Naive thymus-derived CD4-positive, alpha-beta T cell (primary cell): ENCODE results near the gene ANO5. TPM values are rescaled to one million over a fixed set of nuclear protein-coding genes. Genes with fewer than 3 reads are reported as not detected.

Experiments used
- ATAC-seq: fragments of 150-1000 bp; cut with Tn5 transposase; 2 replicates; pipeline ENCODE4 v1.10.0; 2021; ENCODE audit warnings: mild to moderate bottlenecking, moderate library complexity
- CTCF ChIA-PET: fragments of 350-600 bp; sonication (Branson Sonifier 250); formaldehyde crosslinking; loops from one replicate; lab custom pipeline; 2021; ENCODE audit warnings: antibody characterized with exemption; lab: Charles Lee
- POLR2A ChIA-PET: fragments of 350-600 bp; sonication (Branson Sonifier 250); formaldehyde crosslinking; loops from one replicate; lab custom pipeline; 2021; ENCODE audit warnings: antibody characterized with exemption, inconsistent platforms; lab: Charles Lee
- DNase-seq, 9 donors: peaks; one replicate each; pipeline versions ENCODE4 v3.0.0 to v3.0.0-alpha.2; 2020 to 2022; ENCODE audit warnings: mixed read lengths in 1 of 9
- H3K27ac ChIP-seq: one replicate; pipeline ENCODE4 v1.7.0; 2013; ENCODE audit warnings: mild to moderate bottlenecking, low read depth, low read length, moderate library complexity
- H3K27me3 ChIP-seq, 2 donors: one replicate each; pipeline ENCODE4 v1.7.0; 2013; ENCODE audit warnings: low read length in 2 of 2, mild to moderate bottlenecking in 2 of 2, moderate library complexity in 2 of 2; ENCODE audit not compliant: control insufficient read depth in 2 of 2, insufficient read depth in 2 of 2
- H3K36me3 ChIP-seq, 3 experiments: 1 replicate in 2 of 3; 2 replicates in 1 of 3; pipeline ENCODE4 v1.7.0; 2013; ENCODE audit warnings: low read length in 3 of 3, mild to moderate bottlenecking in 3 of 3, moderate library complexity in 1 of 3; ENCODE audit not compliant: insufficient read depth in 3 of 3, control insufficient read depth in 2 of 3
- H3K4me1 ChIP-seq, 2 donors: one replicate each; pipeline ENCODE4 v1.7.0; 2013; ENCODE audit warnings: low read length in 2 of 2, mild to moderate bottlenecking in 2 of 2, moderate library complexity in 1 of 2; ENCODE audit not compliant: control insufficient read depth in 2 of 2, insufficient read depth in 2 of 2
- H3K4me3 ChIP-seq: 2 replicates; pipeline ENCODE4 v1.7.0; 2013; ENCODE audit warnings: mild to moderate bottlenecking, low read length
- H3K9me3 ChIP-seq, 3 experiments: 1 replicate in 2 of 3; 2 replicates in 1 of 3; pipeline ENCODE4 v1.7.0; 2013; ENCODE audit warnings: low read length in 3 of 3; ENCODE audit not compliant: control insufficient read depth in 2 of 3
- H3K27ac Mint-ChIP-seq, 9 donors: one replicate each; pipeline ENCODE4 v1.8.0; 2020 to 2022; ENCODE audit warnings: mixed read lengths in 9 of 9, mild to moderate bottlenecking in 8 of 9, moderate library complexity in 5 of 9, inconsistent platforms in 2 of 9
- H3K27me3 Mint-ChIP-seq, 5 donors: one replicate each; pipeline ENCODE4 v1.8.0; 2021 to 2022; ENCODE audit warnings: mixed read lengths in 5 of 5, mild to moderate bottlenecking in 1 of 5
- H3K36me3 Mint-ChIP-seq, 5 donors: one replicate each; pipeline ENCODE4 v1.8.0; 2020 to 2022; ENCODE audit warnings: mixed read lengths in 5 of 5, mild to moderate bottlenecking in 3 of 5, inconsistent platforms in 1 of 5
- H3K4me1 Mint-ChIP-seq, 7 donors: one replicate each; pipeline ENCODE4 v1.8.0; 2020 to 2022; ENCODE audit warnings: mixed read lengths in 7 of 7, mild to moderate bottlenecking in 3 of 7, inconsistent platforms in 1 of 7
- H3K4me3 Mint-ChIP-seq, 10 donors: one replicate each; pipeline ENCODE4 v1.8.0; 2020 to 2022; ENCODE audit warnings: mild to moderate bottlenecking in 10 of 10, mixed read lengths in 10 of 10, moderate library complexity in 6 of 10, inconsistent platforms in 2 of 10
- H3K9me3 Mint-ChIP-seq, 11 donors: one replicate each; pipeline ENCODE4 v1.8.0; 2020 to 2022; ENCODE audit warnings: mixed read lengths in 11 of 11, mild to moderate bottlenecking in 4 of 11, inconsistent platforms in 1 of 11, moderate library complexity in 1 of 11
- intact Hi-C, 2 donors: fragments of 100-400 bp; cut with micrococcal nuclease; formaldehyde crosslinking; loops; one replicate each; pipeline ENCODE4 v1.15.1; 2023
- polyA plus RNA-seq, 2 donors: library from polyadenylated mRNA; unstranded; fragments of 300-500 nt; fragmentation: Illumina TruSeq; gene quantifications; one replicate each; pipeline ENCODE4 v1.2.3, GENCODE V29; 2021
- total RNA-seq, 6 experiments: library from RNA in 5 of 6; stranded (reverse) in 5 of 6; gene quantifications; 1 replicate in 5 of 6; 2 replicates in 1 of 6; pipeline ENCODE4 v1.2.3 and lab custom pipeline; 2021 to 2026

ANO5 gene, protein sequence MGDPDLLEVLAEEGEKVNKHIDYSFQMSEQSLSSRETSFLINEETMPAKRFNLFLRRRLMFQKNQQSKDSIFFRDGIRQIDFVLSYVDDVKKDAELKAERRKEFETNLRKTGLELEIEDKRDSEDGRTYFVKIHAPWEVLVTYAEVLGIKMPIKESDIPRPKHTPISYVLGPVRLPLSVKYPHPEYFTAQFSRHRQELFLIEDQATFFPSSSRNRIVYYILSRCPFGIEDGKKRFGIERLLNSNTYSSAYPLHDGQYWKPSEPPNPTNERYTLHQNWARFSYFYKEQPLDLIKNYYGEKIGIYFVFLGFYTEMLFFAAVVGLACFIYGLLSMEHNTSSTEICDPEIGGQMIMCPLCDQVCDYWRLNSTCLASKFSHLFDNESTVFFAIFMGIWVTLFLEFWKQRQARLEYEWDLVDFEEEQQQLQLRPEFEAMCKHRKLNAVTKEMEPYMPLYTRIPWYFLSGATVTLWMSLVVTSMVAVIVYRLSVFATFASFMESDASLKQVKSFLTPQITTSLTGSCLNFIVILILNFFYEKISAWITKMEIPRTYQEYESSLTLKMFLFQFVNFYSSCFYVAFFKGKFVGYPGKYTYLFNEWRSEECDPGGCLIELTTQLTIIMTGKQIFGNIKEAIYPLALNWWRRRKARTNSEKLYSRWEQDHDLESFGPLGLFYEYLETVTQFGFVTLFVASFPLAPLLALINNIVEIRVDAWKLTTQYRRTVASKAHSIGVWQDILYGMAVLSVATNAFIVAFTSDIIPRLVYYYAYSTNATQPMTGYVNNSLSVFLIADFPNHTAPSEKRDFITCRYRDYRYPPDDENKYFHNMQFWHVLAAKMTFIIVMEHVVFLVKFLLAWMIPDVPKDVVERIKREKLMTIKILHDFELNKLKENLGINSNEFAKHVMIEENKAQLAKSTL
- under 1 TPM in 3 of 5 experiments, not detected in 2; 0.07 to 0.12 (median 0.11) TPM for total RNA-seq
- not detected for polyA plus RNA-seq
- total RNA-seq (lab: John Stamatoyannopoulos, UW) = 0.67 reads per million

- Mint-ChIP-seq H3K36me3 (no peaks in the 10 kb centered on the region), H3K4me3 (peak within 1 kb of the TSS in 8 of 10 donors; percentile 32 to 72 (median 58)), H3K4me1 (peaks cover 0 to 13% (median 7%) of the 10 kb centered on the region in 7 donors), H3K27me3 (peaks cover 35 to 42% (median 38%) of the 10 kb centered on the region in 5 donors), H3K27ac (no peak within 1 kb of the TSS), H3K9me3 (peaks cover 0 to 6% (median 3%) of the 10 kb centered on the region in 11 donors)
- H3K4me3 ChIP-seq = no peak within 1 kb of the TSS
- no peaks in the 10 kb centered on the region for H3K4me1 ChIP-seq
- ChIA-PET CTCF (no interaction called here), POLR2A (no interaction called here)
- peak; percentile 46 for ATAC-seq
- H3K27me3 ChIP-seq = no peaks in the 10 kb centered on the region
- no peaks in the 10 kb centered on the region for H3K9me3 ChIP-seq
- H3K36me3 ChIP-seq = no peaks in the 10 kb centered on the region
- H3K27ac ChIP-seq = no peak within 1 kb of the TSS
- no peak for DNase-seq
- intact Hi-C loops = no loop called here
These were observed at the start of gene ANO5 for GRCh38 chr11:22192642-22193347. TSS of gene ANO5 (plus strand) at chr11:22193085. CDS start at chr11:22193493, 408 bp downstream.

- Histone ChIP-seq H3K4me3 (no peak overlapping the region), H3K9me3 (no peaks in the 10 kb centered on the region), H3K36me3 (no peaks in the 10 kb centered on the region), H3K27ac (no peak overlapping the region), H3K4me1 (no peaks in the 10 kb centered on the region), H3K27me3 (no peaks in the 10 kb centered on the region)
- peaks cover 0 to 11% (median 0%) of the 10 kb centered on the region in 11 donors for H3K9me3 Mint-ChIP-seq
- DNase-seq = no peak
- POLR2A ChIA-PET = no interaction called here
- H3K27me3 Mint-ChIP-seq = no peaks in the 10 kb centered on the region
- no peak overlapping the region for H3K4me3 Mint-ChIP-seq
- intact Hi-C loops = no loop called here
- H3K36me3 Mint-ChIP-seq = no peaks in the 10 kb centered on the region
- no peaks in the 10 kb centered on the region for H3K4me1 Mint-ChIP-seq
- CTCF ChIA-PET = no interaction called here
- no peak overlapping the region for H3K27ac Mint-ChIP-seq
- ATAC-seq = no peak
These were observed 41.2 kb upstream of the ANO5 start for GRCh38 chr11:22151649-22152197.

DNA sequence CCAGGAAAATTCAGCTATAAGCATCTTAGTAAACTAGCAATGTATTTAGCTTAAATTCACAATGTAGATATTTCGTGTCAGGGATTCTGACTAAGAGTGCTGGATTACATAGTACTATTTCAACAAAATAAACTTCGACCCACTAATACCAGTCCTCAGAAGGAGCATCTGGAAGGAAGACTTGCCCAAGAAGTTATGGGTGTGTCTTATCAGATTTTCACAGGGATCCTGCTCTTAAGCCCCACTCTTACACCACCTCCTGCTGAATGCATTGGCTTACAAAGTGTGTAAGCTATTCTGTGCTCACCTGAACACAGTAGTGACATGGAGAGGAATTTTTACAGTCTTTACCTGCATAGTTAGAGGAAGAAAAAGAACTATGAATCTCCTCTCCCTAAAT is 35.4 kb upstream of the ANO5 start:
- DNase-seq (no peak), ATAC-seq (no peak)
- H3K4me3 ChIP-seq = no peak overlapping the region
- H3K27me3 ChIP-seq = no peaks in the 10 kb centered on the region
- Mint-ChIP-seq H3K36me3 (no peaks in the 10 kb centered on the region), H3K9me3 (peaks cover 0 to 6% (median 0%) of the 10 kb centered on the region in 11 donors), H3K4me3 (no peak overlapping the region), H3K27me3 (peaks cover 0 to 5% (median 0%) of the 10 kb centered on the region in 5 donors), H3K4me1 (no peaks in the 10 kb centered on the region), H3K27ac (no peak overlapping the region)
- H3K4me1 ChIP-seq = no peaks in the 10 kb centered on the region
- H3K27ac ChIP-seq = no peak overlapping the region
- H3K36me3 ChIP-seq = no peaks in the 10 kb centered on the region
- POLR2A ChIA-PET = no interaction called here
- H3K9me3 ChIP-seq = no peaks in the 10 kb centered on the region
- intact Hi-C loops = no loop called here
- CTCF ChIA-PET = no interaction called here

DNA sequence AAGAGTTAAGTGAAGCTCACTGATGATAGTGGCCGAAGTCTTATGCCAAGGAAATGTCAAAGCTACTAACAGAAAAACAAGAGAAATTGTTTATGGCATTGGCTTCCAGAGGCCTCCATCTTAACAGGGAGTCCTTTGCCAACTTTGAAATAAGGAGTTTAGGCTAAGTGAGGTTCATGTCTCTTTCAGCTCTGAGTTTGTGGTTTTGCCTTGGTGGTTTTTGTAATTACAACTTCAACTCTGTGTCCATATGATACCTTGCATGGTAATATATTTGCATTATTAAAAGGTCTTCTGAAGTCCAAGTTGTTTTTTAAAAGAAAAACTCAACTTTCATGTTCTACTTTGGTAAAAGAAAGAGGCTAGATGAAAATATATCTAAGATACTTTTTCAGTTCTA is 31.4 kb upstream of the ANO5 start:
- Histone ChIP-seq H3K4me1 (no peaks in the 10 kb centered on the region), H3K27ac (no peak overlapping the region), H3K36me3 (no peaks in the 10 kb centered on the region), H3K4me3 (no peak overlapping the region), H3K9me3 (no peaks in the 10 kb centered on the region), H3K27me3 (no peaks in the 10 kb centered on the region)
- no peak overlapping the region for H3K27ac Mint-ChIP-seq
- POLR2A ChIA-PET = no interaction called here
- H3K4me1 Mint-ChIP-seq = peaks cover 0 to 3% (median 0%) of the 10 kb centered on the region in 7 donors
- peaks cover 0 to 5% (median 0%) of the 10 kb centered on the region in 5 donors for H3K27me3 Mint-ChIP-seq
- no peak for ATAC-seq
- H3K4me3 Mint-ChIP-seq = no peak overlapping the region
- intact Hi-C loops = no loop called here
- CTCF ChIA-PET = no interaction called here
- H3K9me3 Mint-ChIP-seq = peaks cover 0 to 6% (median 0%) of the 10 kb centered on the region in 11 donors
- no peaks in the 10 kb centered on the region for H3K36me3 Mint-ChIP-seq
- no peak for DNase-seq

GRCh38 chr11:22162756-22163155 is 30.1 kb upstream of the ANO5 start:
- no peak overlapping the region for H3K4me3 ChIP-seq
- peaks cover 0 to 3% (median 0%) of the 10 kb centered on the region in 7 donors for H3K4me1 Mint-ChIP-seq

DNA sequence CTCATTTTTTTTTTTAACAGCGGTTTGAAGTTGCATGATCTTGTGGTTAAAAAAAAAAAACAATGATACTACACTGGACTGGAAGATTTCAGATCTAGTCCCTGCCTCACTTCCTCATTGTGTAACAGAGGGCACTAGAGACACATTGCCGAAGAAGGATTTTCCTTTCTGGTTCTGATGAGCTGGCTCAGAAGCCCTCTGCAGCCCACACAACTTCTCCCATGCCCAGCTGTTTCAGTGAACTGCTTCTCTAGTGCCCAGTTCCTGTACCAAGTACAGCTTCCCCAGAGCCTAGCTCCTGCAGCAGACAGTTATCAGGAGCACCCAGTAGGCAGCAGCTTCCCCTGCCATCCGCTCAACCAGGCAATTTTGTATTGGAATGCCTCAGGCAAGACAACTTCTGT is 29.5 kb upstream of the ANO5 start:
- Histone ChIP-seq H3K27ac (no peak overlapping the region), H3K4me3 (no peak overlapping the region), H3K36me3 (no peaks in the 10 kb centered on the region), H3K4me1 (no peaks in the 10 kb centered on the region), H3K27me3 (no peaks in the 10 kb centered on the region), H3K9me3 (no peaks in the 10 kb centered on the region)
- intact Hi-C loops = no loop called here
- H3K4me1 Mint-ChIP-seq = peaks cover 0 to 3% (median 0%) of the 10 kb centered on the region in 7 donors
- ATAC-seq = peak; percentile 84
- H3K9me3 Mint-ChIP-seq = peaks cover 0 to 4% (median 0%) of the 10 kb centered on the region in 11 donors
- DNase-seq = no peak
- no peaks in the 10 kb centered on the region for H3K36me3 Mint-ChIP-seq
- ChIA-PET CTCF (no interaction called here), POLR2A (no interaction called here)
- H3K27ac Mint-ChIP-seq = no peak overlapping the region
- H3K4me3 Mint-ChIP-seq = no peak overlapping the region
- no peaks in the 10 kb centered on the region for H3K27me3 Mint-ChIP-seq

More at GRCh38 chr11:22162756-22163155, 30.1 kb upstream of the ANO5 start:
- Mint-ChIP-seq H3K36me3 (no peaks in the 10 kb centered on the region), H3K27ac (no peak overlapping the region), H3K9me3 (peaks cover 0 to 4% (median 0%) of the 10 kb centered on the region in 11 donors), H3K27me3 (peaks cover 0 to 3% (median 0%) of the 10 kb centered on the region in 5 donors), H3K4me3 (no peak overlapping the region)
- Histone ChIP-seq H3K36me3 (no peaks in the 10 kb centered on the region), H3K9me3 (no peaks in the 10 kb centered on the region), H3K27ac (no peak overlapping the region), H3K4me1 (no peaks in the 10 kb centered on the region), H3K27me3 (no peaks in the 10 kb centered on the region)
- no peak for DNase-seq
- ChIA-PET POLR2A (no interaction called here), CTCF (no interaction called here)
- intact Hi-C loops = no loop called here
- ATAC-seq = peak; percentile 36
